Activated CD4-positive, alpha-beta T cell treated with anti-CD3 and anti-CD28 coated beads for 1 hour (primary cell): ENCODE results near the gene MEDAG.

Experiments used
- DNase-seq: peaks from one replicate; pipeline ENCODE4 v3.0.0-alpha.2; 2020

The MEDAG gene

DNA sequence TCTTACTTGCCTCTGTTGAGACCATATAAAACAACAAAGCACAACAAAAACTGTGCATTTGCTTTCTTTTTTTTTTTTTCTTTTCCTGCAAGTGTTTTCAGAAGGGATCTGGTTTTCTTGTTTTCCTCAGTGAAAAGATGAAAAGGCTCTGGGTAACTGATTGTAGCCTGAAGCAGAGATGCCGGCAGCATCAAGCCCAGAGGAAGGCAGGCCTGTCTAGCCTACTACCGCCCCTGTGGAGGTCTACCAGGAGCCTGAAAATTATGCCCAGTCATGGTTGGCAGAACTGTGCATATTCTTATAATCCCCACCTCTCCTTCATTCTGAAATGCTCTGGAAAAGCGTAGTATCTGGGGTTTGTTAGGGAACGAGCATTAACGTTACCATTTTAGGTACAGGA lies 32.6 kb upstream of the MEDAG start:
- no peak for DNase-seq

DNA sequence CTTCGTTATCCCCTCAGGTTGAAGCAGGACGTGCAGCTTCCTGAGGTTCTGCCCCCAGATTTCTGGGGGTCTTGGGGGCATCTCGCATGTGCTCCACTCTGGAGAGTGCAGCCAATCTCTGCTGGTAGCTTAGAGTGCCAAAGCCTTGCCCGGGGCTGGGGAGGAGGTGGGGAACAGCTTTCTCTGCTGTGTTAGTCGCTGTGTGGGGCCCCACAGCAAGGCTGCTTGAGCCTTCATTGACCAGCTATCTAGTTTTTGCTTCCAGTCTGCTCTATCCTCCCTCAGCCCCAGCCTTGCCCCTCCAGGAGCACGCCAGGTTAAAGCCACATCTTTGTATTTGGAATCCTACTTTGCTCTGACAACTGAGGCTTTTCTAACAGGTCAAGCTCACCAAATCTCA lies 32.0 kb upstream of the MEDAG start:
- DNase-seq, result no peak

DNA sequence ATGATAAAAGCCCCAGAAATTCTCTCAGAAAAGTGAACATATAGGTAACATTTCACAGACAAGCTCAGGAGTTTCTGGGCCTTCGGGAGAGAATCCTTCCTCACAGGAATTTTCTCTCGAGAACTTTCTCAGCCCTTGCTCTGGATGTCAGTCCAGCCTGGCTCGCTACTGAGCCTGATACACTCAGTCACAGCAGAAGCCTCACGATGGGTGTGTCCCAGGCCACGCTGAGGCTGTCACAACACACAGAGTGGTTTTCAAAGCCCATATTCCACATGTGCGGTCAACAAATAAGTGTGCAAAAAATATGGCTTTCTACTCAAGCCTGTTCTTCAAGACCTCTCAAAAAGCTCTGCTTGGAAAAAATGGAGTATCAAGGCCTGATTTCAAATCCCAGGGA lies 31.5 kb upstream of the MEDAG start:
- no peak for DNase-seq

DNA sequence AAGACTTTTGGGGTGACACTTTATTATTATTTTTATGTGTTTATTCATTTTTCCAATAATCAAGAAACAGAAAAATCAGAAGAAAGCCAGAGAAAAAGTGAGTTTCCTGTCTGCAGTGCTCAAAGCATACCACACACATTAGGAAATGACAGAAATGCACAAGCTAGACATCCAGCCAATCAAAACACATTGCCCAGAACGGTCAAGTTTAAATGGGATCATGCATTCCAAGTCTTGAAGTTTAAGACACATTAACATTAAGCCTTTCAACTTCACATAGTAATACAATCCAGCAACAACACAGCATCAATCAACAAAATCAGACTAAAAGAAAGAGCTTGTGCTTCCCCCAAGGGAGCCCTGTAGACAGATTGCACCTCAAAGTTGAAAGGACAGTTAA lies 28.7 kb upstream of the MEDAG start:
- no peak for DNase-seq

DNA sequence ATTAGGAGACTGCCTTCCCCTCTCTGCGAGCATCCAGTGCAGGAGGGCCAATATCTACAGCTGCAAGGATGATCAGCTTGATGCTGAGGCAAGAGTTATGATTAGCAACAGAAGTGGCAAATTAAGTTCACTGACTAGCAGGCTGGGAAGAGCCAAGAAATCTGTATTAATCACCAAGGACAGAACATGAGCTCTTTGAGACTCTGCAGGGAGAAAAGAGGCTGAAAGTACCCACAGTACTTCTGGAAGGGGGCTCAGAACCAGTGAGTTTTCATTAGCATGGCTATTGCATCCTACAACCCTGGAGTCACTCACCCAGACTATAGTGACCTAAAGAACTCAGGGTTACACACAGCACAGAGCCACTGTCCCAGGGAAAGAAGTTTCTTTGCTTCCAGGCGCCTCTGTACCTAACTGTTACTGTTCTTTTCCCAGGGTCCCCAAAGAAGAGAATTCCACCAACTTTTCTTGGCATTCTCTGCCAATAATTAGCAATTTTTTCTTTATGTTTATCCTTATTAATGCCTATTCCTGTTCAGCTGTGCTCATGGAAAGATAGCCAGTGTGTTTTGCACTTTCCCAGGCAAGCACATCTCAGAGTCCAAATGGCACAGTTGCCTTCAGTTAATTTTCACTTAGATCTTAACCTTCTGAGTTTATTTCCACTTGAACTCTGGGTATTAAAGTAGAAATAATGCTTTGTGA lies 25.8 kb upstream of the MEDAG start:
- DNase-seq, result no peak

DNA sequence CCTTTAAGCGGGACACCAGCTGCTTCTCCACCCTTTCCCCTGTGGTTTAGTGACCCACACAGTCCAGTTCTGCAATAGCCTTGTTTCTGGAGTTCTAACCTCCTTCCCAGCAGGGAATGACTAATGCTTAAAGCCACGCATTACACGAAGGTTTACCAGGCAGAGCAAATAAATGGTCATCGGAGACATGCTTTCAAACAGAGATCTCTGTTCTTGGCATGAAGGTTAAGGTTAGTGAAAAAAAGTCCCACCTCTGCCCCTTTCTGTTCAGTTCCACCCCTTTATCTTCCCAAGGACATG lies 25.3 kb upstream of the MEDAG start:
- DNase-seq, result no peak

DNA sequence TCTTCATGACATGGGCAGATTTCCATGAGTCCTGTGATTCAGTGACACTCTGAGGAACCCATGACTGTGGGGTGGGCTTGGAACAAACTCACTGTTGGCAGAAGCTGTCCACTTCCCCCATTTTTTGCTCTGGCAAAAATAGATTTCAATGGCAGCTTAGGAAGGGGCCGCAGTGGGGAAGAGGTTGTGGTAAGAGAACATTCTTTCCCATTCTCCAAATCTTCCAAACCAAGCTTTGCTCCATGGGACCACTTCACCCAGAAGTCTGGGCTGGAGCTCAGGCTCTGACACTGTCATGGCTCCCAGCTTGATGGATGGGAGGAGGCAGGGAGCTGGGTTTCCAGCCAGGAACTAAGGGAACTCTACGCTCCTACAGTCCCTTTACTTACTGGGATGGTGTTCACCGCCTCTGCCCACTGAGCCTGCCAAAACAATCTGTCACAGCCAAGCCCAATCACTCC lies 24.9 kb upstream of the MEDAG start:
- DNase-seq, result no peak

DNA sequence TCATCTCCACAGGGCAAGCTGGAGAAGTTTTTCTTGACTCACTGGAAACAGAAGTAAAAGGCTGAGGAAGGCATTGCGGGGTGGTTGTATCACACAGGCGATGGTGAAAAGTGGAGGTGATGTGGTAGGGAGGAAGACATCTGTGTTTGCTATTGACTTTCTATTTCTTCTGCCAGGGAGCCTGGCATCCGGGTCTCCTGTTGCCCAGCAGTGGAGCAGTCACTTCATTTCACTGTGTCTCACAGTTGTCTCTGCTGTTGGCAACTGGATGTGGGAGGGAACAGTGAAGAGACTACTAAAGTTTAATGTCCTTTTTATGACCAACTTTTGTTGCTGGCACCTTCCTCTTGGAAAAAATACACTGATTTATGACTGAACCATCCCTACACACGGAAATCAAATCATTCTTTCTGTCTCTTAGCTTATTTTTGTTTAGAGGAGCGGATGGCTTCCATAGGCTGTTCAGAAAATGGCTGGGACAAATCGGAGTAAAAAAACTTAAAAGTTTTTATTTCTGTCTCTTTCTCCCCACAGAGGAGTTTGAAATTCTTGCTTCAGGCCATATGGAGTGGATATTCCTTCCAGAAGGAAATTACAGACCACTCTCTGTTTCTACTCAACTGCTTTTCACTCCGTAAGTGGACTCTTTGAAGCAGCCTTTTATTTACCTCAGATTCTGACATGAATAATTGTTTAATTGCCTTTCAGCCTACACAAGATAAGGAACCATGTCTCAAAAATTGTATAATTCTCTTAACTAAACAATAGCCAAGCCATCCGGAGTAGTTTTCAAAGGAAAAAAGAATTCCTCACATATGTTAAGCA lies 23.8 kb upstream of the MEDAG start:
- DNase-seq, result no peak

DNA sequence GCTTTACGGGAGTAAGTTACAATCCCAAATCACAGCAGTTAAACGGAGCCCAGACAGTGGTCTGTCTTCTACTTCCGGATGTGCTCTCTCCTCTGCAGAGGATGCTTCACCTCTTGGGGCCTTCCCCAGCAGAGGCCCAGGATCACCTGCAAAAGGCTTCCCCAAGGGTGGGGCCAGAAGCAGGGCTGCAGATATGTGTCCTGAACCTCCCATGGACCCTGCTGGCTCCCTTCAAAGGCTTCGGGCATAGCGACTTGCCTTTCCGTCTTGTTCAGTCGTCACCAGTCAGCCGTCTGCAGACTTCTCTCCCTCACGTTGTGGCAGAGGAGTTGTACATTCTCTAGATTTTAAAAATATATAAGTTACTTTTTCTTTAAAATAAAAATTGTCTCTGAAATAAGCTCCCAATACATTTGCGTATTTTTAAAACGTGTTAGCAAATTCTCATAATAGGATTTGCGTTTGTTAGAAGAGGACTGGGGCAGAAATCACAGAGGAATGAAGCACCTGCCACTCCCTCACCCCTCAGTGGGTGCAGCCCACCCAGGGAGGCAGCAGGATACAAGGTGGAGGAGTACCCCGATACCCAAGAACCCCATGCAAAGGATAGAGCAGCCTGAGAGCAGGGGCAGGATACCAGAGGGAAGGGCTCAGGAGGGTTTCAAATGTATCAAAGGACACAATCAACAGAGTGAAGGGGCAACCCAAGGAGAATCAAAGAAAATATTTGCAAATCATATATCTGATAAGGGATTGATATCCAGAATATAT lies 22.9 kb upstream of the MEDAG start:
- no peak for DNase-seq

DNA sequence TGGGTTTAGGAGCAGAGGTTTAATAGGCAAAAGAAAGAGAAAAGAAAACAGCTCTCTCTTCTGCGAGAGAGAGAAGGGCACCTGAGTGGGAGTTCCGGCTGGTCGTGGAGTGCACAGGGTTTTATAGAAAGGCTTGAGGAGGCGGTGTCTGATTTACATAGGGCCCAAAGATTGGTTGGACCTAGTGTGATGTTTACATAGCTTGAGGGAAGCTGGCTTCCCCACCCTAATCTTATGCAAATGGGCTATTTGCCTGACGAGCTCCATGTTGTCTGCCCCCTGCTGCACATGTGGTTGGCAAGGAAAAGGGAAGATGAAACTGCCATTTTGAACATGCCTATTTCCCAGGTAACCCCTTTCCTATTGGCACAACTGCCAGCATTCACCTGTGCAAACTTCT lies 21.5 kb upstream of the MEDAG start:
- no peak for DNase-seq

DNA sequence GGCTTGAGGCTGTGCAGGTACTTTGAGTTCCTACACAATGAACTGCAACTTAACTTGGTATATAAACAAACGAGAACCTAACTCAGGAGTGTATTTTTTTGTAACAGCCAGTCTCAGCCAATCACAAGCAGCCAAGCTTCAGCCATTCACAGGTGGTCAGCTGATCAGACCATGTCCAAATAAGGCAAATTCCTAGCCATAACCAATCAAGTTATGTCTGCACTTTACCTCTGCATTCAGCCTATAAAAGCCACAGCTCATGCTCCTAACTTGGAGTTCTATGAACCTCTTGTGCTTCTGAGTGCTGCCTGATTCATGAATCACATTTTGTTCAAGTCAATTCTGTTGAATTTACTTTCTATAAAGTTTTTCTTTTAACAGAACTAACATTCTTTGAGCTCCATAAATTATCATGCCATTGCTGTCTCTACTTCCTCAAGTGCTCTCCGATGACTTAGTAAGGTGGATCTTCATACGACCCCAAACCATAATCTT lies 16.8 kb upstream of the MEDAG start:
- DNase-seq, result no peak

DNA sequence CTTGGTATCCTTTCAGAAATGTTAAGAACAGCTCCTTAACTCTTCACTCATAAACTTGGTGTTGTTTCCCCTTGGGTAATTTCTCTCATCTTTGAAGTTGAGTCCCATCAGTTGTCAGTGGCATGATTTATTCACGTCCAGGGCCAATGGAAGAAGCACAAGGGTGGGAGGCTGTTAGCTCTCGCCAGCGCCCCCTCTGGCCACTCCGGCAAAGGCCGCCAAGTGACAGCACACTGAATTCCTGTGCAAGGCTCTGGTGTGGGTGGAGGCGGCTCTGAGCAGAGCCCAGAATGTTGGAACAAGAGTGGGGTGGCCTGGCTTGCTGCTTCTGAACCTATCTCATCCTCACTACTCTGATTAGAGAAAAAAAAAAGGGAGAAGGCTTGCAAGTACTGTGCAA lies 13.1 kb upstream of the MEDAG start:
- DNase-seq, result no peak

DNA sequence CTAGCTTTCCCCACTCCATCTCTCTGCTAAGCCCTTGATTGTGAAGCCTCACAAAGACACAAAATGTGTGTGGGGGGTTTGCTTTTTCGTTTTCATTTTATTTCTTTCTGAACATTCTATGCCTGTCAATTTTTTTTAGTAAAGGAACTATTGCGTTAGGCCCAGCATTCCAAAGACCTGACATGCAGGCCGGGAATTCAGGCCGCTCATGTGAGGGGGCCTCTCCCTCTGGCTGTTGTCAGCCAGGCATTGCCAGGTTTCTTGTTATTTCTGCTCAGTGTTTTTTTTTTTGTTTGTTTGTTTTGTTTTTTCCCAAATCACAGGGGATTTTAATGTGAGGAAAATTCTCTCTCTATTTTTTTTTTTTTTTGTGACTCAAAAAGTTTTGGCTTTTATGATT lies 10.3 kb upstream of the MEDAG start:
- no peak for DNase-seq

DNA sequence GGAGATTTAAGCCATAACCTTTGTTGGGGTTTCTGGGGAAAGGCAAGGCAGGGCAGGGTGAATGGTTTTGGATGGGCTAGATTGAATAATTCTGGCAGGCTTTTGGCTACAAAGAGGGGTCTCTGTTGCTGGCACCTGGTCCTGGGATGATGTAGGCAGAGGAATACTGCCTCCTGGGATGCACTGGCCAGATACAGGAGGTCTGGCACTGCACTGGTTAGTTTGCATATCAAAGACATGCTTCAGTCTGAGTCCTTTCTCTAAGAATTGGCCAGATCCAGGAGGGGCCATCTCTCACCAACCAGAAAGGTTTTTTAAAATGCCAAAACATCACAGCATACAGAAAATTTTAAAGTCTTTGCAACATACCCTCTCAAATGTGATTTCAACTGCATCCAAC lies 8.0 kb upstream of the MEDAG start:
- no peak for DNase-seq

DNA sequence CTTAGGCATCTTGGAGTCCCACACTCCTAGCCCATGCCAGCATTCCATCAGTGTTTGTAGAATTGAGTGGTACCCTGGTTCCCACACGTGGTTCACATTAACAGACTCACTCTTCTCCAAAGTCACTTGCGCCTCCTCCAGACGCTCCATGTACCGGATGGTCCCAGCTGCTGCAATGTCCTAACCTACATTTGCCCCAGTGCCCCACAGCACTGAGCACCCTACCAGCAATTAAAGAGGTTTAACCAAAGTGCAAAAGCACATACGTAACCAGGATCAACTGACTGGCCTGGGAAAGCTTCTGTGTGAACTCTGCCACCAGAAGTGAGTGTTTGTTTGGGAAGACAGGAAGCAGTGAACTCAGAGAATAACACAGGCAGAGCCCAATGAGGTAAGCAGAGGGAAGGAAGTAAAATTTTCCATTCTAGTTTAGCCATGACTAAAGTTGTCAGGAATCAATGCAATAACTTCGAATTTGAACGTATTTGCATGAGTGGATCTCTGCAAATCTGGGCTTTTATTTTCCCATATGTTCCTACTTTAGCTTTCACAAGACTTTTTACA lies 7.3 kb upstream of the MEDAG start:
- no peak for DNase-seq

DNA sequence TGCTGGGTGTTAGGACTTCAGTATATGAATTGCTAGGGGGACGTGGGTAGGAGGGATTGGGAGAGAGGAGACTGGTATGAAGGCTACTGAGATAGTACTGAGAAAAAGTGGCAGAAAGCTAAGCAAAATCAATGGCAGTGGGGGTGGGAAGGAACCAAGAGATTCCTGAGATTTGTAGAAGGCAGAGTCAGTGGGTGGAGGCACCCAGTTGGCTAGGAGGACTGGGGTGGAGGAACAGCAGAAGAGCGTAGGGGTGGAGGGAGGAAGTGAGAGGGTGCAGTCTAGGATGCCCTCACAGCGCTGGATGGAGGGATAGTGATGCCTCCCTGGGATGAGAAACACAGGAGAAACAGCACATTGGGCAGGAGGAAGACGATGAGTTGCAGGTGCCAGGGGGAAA lies 5.6 kb upstream of the MEDAG start:
- DNase-seq, result no peak

DNA sequence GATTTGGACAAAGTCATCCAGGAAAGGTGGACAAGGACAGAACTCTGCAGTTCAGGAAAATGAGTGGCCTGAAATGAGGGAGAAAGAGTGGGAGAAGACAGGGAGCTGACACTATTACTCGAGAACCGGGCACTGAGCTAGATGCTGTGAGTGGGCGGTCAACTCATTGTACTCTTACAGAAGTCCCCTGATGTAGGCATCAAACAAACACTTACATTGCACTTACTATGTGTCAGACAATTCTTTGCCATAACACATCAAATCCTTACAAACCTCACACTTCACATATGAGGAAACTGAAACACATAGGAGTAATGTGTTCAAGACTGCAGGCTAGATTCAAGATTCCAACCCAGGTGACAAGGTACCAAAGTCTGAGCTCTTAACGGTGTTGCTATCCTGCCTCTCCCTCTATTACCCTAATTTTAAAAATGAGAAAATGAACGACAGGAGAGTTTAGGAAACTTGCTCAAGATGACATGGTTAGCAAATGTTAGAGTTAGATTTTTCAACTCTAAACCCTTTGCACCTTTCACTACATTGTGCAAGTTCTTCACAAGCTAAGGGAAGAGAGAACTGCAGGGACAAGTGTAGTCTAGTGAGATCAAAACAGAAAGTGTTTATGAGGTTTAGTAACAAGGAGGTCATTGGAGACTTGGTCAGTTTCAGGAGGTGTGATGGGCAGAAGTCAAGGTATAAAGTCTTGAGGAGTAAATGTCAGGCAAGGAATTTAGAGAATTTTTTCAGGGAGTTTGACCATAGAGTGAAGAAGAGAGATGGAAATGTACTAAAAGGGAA lies 4.9 kb upstream of the MEDAG start:
- DNase-seq, result no peak

DNA sequence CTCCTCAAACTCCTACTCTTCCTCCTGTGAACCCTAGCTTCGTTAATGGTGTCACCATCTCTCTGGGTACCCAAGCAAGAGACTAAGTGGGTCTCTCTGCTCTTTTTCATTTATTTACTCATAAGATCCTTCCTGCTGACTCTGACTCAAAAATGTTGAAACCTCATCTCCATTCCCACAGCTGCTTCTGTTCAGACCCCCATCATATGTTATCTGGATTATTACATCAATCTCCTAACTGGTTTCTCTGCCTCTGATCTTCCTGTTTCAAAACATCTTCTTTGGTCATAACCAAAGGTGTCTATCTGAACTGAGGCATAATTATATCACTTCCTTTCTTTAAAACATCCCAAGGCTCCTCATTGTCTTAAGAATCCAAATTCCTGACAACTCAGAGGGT lies 2.0 kb upstream of the MEDAG start:
- no peak for DNase-seq

DNA sequence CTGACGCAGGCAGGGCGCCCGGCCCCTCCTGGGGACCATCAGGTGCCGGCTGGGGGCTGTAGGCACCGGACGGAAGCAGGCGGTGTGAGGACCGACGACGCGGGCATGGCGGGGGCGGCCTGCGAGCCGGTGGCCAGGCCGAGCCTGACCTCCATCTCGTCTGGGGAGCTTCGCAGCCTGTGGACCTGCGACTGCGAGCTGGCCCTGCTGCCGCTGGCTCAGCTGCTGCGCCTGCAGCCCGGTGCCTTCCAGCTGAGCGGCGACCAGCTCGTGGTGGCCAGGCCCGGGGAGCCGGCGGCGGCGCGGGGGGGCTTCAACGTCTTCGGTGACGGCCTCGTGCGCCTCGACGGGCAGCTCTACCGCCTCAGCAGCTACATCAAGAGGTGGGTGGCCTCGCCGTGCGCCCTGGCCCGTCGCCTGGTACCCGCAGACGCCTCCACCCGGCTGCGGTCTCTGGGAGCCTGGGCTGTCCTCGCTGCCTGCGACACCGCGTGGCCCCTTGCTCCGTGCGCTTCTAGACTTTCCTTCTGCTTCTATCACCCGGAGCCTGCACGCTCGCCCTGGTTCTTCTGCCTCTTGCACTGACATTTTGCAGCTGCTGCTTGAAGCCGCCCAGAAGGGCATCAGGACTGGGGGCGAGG lies 460 bp downstream of the MEDAG start:
- DNase-seq, result no peak

DNA sequence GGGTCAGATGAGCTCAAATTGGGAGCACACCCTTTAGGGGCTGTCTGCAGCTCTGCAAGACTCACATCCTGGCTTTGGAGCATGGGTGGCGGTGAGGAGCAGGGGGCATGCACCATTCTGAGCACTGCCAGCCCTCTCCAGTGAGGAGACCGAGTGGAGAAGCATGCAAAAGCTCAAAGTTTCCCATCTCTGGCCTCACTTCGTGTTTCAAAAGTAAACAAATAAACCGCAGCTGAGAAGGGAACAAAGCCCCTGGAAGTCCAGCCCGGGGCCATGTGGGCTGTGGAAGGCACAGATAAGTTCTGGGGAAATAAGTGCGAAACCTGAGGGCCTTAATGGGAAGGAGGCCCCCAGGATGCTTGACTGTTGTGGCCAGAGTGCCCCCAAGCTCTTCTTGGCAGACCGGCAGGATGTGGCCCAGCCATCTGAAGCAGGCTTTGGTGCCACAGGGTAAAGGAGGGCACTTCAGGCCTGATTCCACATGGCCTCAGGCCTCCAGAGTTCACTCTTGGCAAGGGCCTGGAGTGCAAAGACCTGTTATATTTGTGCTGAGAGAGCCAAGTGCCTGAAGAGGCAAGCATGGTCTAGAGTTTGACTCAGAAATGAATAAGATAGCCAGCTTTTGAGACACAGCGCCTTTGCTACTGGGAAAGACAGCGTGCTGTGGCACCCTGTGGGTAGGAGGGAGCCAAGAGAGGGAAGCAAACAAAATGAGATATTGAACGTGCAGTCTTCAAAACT lies 1.2 kb downstream of the MEDAG start:
- no peak for DNase-seq

DNA sequence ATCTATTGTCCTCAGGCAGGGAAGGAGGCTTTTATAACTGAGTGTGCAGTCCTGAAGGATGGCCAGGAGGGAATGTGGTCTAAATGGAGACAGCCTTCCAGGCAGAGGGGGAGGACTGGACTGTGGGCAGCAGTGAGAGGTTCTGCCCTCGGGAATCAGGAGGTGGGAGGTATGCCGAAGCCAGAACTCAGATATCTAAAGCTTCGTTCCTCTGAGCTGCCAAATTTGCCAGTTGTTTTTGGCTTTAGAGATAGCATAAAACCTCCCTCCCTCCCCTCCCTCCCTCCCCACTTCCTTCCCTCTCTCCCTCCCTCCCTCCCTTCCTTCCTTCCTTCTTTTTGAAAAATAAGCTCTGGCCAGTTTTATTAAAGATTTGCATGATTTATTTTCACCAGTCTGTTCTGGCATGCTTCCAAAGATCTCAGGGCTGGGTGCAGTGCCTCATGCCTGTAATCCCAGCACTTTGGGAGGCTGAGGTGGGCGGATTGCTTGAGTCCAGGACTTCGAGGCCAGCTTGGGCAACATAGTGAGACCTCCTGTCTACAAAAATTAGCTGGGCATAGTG lies 2.4 kb downstream of the MEDAG start:
- DNase-seq, result no peak
